NCI-H82 (cell line): ENCODE results near the gene CLRN3.

Experiments
- DNase-seq: peaks from one replicate; lab custom pipeline; 2025; lab: John Stamatoyannopoulos, UW

Gene CLRN3

GRCh38 chr10:127919418-127920271, 26.9 kb upstream of the CLRN3 start:
- peak; percentile 17 for DNase-seq

- no peak for DNase-seq
These were observed 25.8 kb upstream of the CLRN3 start for GRCh38 chr10:127918572-127918971.

DNA sequence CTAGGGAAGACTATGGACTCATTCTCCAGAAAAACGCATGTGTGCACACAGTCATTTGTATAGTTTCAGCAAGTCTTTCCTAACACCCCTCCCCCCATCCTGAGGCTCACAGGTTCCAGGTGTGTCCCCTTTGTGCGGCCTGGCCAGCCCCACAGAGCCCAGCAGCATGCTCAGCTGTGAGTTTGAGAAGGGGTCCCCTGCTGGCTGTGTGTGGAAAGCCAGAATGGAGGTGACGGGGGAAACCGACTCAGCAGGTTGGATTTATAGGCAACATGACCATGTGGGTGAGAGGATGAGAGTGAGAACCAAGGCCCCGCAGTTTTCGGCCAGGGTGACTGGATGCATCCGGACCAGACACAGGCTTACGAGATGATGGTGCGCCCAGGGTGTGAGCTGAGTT, 24.1 kb upstream of the CLRN3 start:
- no peak for DNase-seq

DNA sequence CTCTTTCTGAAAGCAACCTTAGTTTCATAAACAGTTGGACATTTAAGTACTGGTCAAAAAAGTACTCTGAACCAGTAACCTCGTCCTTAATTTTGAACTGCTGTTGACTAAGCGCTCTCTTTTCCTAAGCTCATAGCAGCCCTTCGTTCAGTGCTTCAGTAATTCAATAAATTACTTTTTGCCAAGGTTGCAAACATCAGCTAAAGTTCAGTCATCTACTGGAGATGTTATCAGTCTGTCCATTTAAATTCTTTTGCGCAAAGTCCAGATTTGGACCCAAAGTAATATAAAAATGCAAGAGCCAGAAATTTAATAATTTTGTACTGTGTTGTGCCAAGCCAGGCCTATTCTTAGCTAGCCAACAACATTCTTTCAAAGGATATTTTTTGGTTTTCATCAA, 22.6 kb upstream of the CLRN3 start:
- no peak for DNase-seq

DNA sequence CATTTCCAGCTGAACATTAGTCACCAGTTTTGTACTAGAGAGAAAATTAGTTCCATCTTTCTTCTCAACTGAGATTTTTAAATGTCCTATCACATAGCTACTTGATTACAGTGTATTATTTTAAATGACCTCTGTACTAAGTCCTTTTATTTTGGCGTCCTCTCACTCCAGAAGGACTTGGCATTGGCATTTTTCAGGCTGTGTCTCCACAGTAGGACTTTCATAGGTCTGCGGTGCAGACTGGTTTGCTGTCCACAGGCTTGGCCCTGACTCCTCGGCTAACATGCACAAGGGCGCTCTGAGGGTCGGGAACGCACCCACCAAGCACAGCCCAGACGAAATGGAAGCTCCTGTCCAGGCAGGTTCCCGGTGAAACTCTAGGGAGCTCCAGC, 20.6 kb upstream of the CLRN3 start:
- DNase-seq, result no peak

DNA sequence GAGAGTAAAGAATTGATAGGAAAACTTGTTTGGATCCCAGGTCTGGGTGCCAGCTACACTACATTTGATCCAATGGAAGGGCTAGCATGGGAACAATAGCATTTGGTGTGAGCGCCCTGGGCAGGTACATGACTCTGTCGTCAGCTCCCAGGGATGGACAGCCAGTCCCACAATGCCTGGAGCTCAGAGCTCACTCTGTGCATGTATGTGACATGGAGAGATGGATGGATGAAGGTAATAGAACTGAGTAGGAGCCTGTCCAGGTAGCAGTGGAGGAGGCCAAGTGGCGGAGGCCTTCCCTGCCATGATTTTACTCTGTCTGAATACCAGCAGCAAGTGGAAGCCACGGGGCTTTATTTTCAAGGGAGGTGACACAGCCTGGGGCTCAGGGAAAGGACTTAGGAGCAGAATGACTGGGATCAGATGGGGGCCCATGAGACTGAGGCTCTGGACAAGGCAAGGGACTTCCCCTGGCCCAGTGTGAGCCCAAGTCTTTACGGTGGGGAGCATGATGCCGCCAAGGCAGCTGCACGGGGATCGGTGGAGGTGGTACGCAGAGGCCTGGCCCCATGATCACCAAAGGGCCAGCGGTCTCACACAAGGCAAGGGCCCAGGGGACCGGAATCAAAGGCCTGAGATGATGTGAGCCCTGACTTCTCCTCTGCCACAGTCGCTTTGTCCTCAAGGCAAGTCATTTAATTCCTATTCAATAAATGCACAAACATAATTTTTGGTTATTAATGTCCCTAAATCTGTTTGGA, 20.0 kb upstream of the CLRN3 start:
- DNase-seq, result no peak

DNA sequence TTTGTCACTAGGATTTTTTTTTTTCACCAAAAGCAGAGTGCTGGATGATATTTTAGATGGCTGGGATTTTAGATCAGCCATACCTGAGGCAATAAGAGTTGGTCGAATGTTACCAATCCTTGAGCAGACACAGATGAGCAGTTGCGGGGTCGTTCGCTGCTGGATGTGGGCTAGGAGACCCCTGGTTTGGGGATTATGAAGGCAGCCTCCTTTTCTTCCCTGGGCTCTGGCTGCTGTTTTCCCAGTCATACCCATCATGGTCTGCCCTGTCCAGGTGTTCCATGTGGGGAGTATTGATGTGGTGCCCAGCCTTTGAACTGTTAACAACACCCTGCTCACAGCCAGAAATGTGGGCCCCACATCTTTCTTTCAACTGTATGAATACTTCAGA, 19.1 kb upstream of the CLRN3 start:
- no peak for DNase-seq

GRCh38 chr10:127911218-127911866, 18.6 kb upstream of the CLRN3 start:
- no peak for DNase-seq

GRCh38 chr10:127910464-127910770, 17.7 kb upstream of the CLRN3 start:
- DNase-seq, result no peak

- DNase-seq, result no peak
These were observed 17.1 kb upstream of the CLRN3 start for GRCh38 chr10:127909716-127910463.

DNA sequence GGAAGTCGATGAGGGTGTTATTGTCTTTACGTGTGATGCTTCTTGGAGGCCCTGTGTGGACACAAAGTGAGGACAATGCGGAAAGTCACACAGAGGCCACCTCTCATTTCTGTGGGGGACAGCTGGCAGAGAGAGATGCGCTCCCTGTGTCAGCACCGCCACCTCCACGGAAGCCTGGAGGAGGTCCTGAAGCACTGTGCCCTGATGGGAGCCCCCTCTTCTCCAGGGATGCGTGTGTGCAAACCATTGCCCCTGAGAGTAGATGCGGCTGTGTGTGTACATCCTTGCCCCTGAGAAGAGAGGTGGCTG, 16.2 kb upstream of the CLRN3 start:
- no peak for DNase-seq

- DNase-seq, result no peak
These were observed 15.6 kb upstream of the CLRN3 start for GRCh38 chr10:127908106-127908958.

DNA sequence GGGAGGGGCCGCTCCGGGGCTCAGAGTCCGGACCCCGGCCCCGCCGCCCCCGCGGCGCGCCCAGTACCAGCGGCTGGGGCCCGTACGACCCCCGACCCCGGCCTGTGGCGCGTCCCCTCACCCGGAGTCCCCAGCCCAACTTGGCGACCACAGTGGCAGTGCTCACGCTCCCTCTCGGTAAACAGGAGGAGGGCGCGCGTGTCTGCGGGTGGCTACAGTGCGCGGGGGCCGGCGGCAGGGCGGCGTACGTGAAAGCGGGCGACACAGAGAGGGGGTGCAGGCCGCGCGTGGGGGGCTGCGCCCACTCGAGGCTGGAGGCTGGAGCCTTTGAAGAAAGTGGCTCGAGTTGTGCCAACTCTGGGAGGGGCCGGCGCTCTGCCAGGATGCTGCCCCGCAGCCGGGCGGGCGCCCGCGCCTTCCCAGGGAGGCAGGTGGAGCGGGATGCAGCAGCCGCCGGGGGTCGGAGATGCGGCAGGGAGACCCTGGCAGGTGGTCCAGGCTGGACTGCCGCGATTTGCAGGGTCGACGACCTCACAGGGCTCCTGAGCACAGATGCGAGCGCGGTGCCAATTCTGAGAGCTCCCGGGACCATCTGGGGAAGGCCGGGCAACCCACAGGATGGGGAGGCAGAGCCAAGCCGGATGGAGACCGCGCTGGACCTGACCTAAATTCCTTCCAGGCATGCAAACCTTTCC, 14.8 kb upstream of the CLRN3 start:
- DNase-seq, result peak; percentile 4

GRCh38 chr10:127906548-127907377, 14.0 kb upstream of the CLRN3 start, which contains the start of gene PTPRE:
Gene PTPRE, plus strand, starts transcription at chr10:127907103. Its CDS starts 133,779 bp downstream, at chr10:128040882.
- peak; percentile 67 for DNase-seq

DNA sequence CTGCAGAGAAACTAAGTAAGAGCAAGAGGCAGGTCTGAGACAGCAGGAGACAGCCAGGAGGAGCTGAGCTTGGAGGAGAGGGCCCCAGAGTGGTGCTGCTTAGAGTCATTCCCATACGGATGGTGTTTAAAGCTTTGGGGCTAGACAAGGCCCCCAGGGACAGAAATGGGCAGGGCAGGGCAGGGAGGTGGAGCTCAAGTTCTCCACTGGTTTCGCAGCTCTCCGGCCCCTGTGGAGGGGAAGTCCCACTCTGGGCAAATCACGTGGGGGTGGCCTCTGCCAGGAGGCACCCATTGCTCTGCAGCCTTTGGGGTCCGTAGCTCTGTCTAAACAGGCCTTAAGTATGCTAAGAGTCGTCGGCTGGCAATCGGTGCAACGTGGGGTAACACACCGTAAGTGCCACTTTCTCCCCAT, 13.1 kb upstream of the CLRN3 start:
- no peak for DNase-seq

- DNase-seq, result no peak
These were observed 12.5 kb upstream of the CLRN3 start for GRCh38 chr10:127905001-127905847.

GRCh38 chr10:127904311-127905000, 11.7 kb upstream of the CLRN3 start:
- no peak for DNase-seq

- no peak for DNase-seq
These were observed 11.0 kb upstream of the CLRN3 start for GRCh38 chr10:127903789-127904188.
